ENCODE data around the gene ZNHIT3.
A peak's percentile ranks its signal among the peaks of the same experiment; 100 is the strongest.
"Not testable (repeated sequence)": the region's sequence is repeated elsewhere in the genome, so short reads cannot be mapped to it uniquely, and the experiment has no call there.

Gene ZNHIT3

GRCh38 chr17:36470499-36470898 lies 16.0 kb upstream of the ZNHIT3 start:
- no peak for TF ChIP-seq CTCF (conservative IDR thresholded peaks at IDR 0.05; ENCODE audit: control insufficient read depth, insufficient read depth, low read depth, low read length)
- no peak for DNase-seq (ENCODE audit: low read depth)
- H3K4me3 ChIP-seq (ENCODE audit: control insufficient read depth, low read depth, low read length): no peak overlapping the region

GRCh38 chr17:36474571-36474970 lies 11.9 kb upstream of the ZNHIT3 start:
- H3K4me3 ChIP-seq (ENCODE audit: control insufficient read depth, low read depth, low read length): no peak overlapping the region
- no peak for DNase-seq (ENCODE audit: low read depth)
- TF ChIP-seq CTCF (conservative IDR thresholded peaks at IDR 0.05; ENCODE audit: control insufficient read depth, insufficient read depth, low read depth, low read length): no peak

DNA sequence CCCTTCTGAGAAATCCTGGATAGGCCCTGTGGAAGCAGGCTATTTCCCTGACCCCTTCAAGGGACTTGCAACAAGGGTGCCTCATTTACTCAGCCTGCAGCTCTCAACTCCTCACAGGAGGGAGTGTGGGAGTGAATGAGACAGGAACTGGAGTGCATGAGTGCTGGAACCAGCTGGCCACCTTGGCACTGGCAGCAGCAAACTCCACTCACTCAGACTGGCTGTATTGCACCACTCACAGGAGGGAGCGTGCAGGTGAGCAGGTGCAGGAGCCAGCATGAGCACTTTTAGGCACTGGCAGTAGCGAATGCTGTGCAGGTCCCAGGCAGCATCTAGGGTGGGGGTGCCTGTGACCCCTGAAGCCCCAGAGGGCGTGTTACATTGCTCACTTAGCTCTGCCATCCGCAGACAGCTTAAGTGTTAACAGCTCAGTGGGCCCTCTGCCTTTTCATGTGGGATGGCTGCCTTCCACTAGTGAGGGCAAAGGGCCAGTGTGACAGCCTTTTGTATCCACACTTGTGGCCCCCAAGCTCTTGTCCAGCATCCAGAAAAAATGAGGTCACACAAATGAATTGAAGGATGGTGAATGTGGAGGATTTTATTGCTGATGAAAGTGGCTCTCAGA lies 11.0 kb upstream of the ZNHIT3 start:
- H3K4me3 ChIP-seq (ENCODE audit: control insufficient read depth, low read depth, low read length): no peak overlapping the region
- TF ChIP-seq CTCF (conservative IDR thresholded peaks at IDR 0.05; ENCODE audit: control insufficient read depth, insufficient read depth, low read depth, low read length): no peak
- no peak for DNase-seq (ENCODE audit: low read depth)

DNA sequence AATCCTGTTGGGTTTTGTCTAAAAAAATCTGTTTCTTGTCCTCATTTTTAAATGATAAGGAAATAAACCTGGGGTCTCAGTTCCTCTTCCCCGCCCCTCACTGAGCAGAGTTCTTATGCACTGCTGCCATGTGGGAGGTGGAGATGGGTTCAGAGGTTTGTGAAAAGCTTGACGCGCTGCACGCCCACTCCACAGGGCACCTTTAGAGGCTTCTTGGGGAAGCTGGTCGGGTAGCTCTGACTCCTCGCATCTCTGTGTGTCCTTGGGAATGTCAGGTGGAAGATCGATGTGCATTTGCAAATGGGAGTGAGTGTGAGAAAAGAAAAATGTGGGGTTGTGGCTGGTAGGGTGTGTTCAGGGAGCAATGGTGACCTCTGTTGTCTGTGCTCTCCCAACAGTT lies 4.7 kb upstream of the ZNHIT3 start:
- TF ChIP-seq CTCF (conservative IDR thresholded peaks at IDR 0.05; ENCODE audit: control insufficient read depth, insufficient read depth, low read depth, low read length): no peak
- no peak overlapping the region for H3K4me3 ChIP-seq (ENCODE audit: control insufficient read depth, low read depth, low read length)
- DNase-seq (ENCODE audit: low read depth): no peak

- DNase-seq (ENCODE audit: low read depth): peak; percentile 74
- TF ChIP-seq CTCF (conservative IDR thresholded peaks at IDR 0.05; ENCODE audit: control insufficient read depth, insufficient read depth, low read depth, low read length): peak; percentile 56
- no peak overlapping the region for H3K4me3 ChIP-seq (ENCODE audit: control insufficient read depth, low read depth, low read length)
Observed at GRCh38 chr17:36482611-36483504, 3.6 kb upstream of the ZNHIT3 start.

GRCh38 chr17:36484021-36484420 lies 2.5 kb upstream of the ZNHIT3 start:
- not testable (repeated sequence) for H3K4me3 ChIP-seq (ENCODE audit: control insufficient read depth, low read depth, low read length); DNase-seq (ENCODE audit: low read depth)

DNA sequence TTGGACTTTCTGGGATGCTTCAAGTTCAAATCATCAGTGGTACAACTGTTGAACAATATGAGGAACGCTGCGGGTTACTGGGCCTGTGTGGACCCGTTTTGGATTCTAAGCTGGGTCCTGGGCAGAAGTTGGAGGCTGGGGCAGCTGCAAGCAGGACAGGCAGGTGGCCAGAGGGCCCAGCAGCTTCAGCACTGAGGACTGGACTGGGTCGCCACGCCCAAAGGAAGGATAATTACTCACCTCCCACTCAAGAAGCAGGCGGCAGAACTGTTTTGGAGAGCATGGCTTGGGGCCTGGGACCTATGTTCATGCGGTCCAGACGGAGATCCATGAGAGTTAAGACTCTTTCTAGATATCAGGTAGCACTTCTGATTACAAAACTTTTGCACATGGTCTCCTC lies 1.5 kb upstream of the ZNHIT3 start:
- no peak overlapping the region for H3K4me3 ChIP-seq (ENCODE audit: control insufficient read depth, low read depth, low read length)
- no peak for TF ChIP-seq CTCF (conservative IDR thresholded peaks at IDR 0.05; ENCODE audit: control insufficient read depth, insufficient read depth, low read depth, low read length)
- DNase-seq (ENCODE audit: low read depth): no peak
